Measurements from ENCODE around the gene CRLF1. TPM values are rescaled to one million over a fixed set of nuclear protein-coding genes. Genes with fewer than 3 reads are reported as not detected.

The CRLF1 gene, protein sequence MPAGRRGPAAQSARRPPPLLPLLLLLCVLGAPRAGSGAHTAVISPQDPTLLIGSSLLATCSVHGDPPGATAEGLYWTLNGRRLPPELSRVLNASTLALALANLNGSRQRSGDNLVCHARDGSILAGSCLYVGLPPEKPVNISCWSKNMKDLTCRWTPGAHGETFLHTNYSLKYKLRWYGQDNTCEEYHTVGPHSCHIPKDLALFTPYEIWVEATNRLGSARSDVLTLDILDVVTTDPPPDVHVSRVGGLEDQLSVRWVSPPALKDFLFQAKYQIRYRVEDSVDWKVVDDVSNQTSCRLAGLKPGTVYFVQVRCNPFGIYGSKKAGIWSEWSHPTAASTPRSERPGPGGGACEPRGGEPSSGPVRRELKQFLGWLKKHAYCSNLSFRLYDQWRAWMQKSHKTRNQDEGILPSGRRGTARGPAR
- 0.86 and 5.8 TPM in 2 replicates for total RNA-seq (2014; rRNA removed)
- polyA plus RNA-seq (2012) = 8.2 TPM

GRCh38 chr19:18606281-18607225, at the start of gene CRLF1:
TSS of gene CRLF1 (minus strand) at chr19:18606799. CDS start at chr19:18606656, 143 bp downstream.
- no peak for DNase-seq (ENCODE audit: low read depth)

GRCh38 chr19:18655173-18655844, 48.7 kb upstream of the CRLF1 start:
- DNase-seq (ENCODE audit: low read depth) = no peak

DNA sequence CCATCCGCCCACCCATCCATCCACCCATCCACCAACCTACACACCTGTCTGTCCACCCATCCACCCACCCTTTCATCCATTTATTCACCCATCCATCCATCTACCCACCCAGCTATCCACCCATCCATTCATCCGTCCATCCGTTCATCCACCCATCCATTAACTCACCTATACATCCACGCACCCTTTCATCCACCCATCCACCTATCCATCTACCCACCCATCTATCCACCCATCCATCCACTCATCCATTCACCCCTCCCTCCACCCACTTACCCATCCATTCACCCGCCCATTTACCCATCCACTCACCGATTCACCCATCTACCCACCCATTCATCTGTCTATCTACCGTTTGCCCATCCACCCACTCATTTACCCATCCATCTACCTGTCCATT, 47.9 kb upstream of the CRLF1 start:
- no peak for DNase-seq (ENCODE audit: low read depth)

DNA sequence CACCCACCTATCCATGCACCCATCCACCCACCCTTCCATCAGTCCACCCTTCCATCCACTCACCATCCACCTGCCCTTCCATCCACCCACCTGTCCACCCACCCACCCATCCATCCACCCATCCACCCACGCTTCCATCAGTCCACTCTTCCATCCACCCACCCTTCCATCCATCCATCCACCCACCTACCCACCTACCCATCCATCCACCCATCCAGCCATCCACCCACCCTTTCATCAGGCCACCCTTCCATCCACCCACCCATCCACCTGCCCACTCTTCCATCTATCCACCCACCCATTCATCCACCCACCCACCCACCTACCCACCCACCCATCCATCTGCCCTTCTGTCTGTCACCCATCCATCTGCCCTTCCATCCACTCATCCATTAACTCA, 47.3 kb upstream of the CRLF1 start:
- no peak for DNase-seq (ENCODE audit: low read depth)

DNA sequence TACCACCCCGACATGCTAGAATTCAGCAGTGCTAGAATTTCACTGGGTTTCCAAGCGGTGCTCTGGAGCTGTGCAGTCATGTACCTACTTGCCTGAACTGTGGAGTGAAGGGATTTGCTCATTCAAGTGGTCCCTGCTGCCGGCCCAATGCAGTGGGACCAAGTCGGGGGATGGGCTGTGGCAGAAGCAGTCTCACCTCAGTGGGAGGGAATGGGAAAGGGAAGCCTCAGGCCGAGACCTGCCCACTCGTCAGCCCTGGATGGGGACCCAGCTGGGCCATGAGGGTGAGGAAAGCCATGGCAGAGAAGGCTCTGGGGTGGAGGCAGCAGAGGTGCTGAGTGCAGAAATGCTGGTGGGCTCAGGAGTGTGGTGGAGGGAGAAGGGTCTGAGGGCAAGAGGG, 45.1 kb upstream of the CRLF1 start:
- DNase-seq (ENCODE audit: low read depth) = no peak

GRCh38 chr19:18651300-18651699, 44.7 kb upstream of the CRLF1 start:
- DNase-seq (ENCODE audit: low read depth) = no peak

DNA sequence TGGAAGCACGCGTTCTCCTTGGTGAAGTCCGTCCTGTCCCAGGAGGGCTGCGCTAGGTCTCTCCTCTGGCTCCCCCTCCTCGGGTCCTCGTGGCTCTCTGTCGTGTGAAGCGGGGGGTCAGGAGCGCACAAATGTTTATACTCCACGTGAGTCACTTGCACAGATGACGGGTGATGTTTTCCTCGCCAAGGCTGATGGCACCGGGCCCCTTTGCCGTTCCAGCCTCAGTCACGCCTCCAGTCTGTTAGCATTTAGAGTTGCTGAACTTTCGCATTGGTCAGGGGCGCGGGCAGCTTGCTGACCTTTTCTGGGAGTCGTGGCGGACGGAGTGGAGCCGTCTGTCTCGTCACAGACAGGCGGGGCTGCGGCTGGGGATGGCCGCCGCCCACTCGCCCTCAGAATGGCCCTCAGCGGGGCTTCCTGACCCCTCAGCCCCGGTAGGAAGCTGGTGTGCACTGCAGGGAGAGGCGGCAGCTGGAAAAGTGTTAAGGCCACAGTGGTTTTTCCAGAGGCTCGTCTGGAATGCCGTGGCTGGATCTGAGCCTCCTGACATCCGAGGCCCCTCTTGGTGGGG, 44.0 kb upstream of the CRLF1 start:
- DNase-seq (ENCODE audit: low read depth) = peak; percentile 65

GRCh38 chr19:18650021-18650390, 43.4 kb upstream of the CRLF1 start:
- DNase-seq (ENCODE audit: low read depth) = no peak

GRCh38 chr19:18649371-18650020, 42.9 kb upstream of the CRLF1 start:
- peak; percentile 89 for DNase-seq (ENCODE audit: low read depth)

DNA sequence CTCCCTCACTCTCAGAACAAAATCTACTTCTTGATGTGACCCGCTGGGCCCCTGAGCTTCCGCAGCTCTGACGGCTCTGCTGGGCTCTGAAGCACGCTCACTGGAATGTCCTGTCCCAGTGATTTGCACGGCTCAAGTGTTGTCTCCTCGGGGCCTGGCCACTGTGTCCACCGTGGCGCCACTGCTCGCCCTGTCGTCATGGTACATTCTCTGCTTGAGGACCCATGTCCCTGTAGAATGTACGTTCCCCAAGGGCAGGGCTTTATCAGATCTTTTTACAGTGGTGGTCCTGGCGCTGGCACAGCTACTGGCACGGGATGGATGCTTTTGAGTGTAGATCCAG, 42.3 kb upstream of the CRLF1 start:
- no peak for DNase-seq (ENCODE audit: low read depth)

DNA sequence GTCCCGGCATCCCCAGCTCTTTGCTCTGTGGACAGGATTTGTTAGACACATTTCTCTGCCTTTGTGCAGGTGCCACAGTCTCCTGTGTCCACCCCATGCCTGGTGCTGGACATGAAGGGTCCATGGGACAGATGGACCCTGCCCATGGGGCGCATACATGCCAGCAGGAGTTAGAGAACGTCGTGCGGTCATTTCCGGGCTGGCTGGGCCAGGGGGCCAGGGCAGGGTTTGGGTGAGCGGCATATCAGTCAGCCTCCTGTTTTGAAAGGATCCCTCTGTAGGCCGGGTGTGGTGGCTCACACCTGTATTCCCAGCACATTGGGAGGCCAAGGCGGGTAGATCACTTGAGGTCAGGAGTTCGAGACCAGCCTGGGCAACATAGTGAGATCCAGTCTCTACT, 41.2 kb upstream of the CRLF1 start:
- no peak for DNase-seq (ENCODE audit: low read depth)

GRCh38 chr19:18647371-18647767, 40.8 kb upstream of the CRLF1 start:
- no peak for DNase-seq (ENCODE audit: low read depth)

DNA sequence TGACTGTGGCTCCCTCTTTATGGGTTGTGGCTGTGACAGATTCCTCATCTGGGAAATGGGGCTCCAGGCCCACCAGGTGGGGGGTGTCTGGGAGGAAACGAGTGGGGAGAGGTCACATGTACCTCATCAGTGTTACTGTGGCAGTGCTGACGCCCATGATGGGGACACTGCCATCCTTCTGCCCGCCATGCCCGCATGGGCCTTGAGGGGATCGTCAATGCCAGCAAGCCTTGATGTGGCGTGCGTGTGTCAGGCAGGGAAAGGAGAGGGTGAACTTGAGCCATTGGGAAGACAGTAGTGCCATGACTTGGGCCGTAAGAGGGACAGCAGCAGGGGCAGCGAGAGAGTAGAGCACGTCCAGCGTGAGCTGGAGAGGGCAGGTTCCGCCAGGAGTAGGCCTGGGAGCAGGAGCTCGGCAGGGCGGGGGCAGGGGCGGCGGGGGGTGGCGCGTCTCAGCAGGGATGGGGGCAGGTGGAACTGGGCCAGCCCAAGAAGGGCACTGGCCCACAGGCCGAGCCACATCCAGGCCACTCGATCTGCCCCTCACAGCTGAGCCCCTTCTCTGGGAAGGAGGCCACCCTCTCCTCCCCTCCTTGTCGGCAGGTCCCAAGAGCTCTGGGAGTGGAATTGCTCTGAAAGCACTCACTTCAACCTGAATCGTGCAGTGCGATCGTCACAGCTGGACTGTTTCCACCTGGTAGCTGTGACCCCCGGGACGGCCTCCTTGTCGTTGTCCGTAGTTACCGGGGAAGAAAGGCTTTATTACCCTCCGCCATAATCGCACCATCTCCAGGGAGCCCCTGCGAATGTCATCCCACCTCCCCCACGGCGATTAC, 40.2 kb upstream of the CRLF1 start:
- DNase-seq (ENCODE audit: low read depth) = no peak

DNA sequence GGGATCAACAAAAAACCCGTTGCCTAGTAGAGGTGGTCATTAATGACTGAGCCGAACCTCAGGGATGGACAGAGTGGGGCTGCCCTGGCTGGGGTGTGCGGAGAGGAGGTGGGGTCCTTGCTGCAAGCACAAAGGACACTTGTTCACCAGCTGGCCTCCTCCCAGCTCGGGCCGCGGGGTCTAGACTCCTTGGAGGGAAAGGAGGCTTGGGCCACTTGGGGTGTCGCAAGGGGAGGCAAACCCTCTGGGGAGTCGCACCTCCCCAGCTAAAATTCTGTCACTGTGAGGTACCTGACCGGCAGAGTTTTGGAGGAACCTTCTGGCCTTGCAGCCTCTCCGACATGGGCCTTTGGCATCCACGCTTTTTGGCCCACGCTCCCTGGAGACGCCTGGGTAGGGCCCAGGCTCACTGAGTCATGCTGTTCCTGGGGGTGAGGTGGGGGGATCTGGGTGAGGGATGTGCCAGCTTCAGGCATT, 38.5 kb upstream of the CRLF1 start:
- no peak for DNase-seq (ENCODE audit: low read depth)

DNA sequence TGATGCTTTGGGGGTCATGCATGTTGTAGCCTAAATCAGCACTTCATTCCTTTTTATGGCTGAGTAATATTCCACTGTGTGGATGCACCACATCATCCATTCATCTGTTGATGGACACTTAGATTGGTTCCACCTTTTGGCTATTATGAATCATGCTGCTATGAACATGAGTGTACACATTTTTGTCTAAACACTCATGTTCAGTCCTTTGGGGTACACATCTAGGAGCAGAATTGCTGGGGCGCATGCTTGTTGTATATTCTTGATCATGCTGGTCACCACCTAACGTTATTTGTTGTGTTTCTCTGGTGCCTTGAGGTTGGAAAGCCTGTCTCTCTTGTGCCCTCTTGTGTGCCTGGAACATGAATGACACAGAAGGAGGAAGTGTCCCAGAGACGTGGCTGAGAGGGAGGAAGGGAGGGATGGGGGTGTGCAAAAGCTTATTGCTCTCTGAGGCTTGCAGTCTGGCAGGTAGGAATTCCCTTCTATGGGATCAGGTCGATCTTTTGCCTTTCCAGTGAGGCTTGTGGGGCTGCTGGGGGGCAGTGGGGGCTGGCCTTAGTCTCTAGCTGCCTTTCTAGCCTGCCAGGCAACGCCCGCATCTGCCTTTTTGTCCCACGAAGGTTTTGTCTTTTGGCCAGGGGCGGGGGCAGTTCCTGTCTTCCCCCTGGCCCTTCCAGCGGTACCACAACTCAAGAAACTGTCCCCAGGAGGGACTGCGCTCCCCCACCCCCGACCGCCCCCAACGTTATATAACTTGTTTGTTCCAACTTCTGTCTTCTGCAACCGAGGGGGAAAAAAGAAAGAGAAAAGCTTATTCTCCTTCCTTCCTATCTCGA, 37.8 kb upstream of the CRLF1 start:
- no peak for DNase-seq (ENCODE audit: low read depth)

DNA sequence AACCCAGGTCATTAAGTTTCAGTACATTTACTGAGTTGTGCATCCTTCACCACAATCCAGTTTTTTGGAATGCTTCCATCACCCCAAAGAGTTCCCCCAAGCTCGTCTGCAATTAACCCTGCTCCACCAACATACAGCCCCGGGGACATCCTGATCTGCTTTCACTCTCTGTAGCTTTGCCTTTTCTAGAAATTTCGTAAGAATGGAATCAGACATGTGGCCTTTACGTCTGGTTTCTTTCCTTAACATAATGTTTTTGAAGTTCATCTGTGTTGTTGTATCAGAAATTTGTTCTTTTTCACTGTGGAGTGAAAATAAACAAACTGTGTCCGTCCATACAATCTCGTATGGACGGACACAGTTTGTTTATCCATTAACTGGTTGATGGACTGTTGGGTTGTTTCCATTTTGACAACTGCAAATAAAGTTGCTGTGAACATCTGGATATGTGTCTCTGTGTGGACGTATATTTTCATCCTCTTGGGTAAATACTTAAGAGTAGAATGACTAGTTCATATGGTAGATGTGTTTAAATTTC, 33.2 kb upstream of the CRLF1 start:
- no peak for DNase-seq (ENCODE audit: low read depth)

DNA sequence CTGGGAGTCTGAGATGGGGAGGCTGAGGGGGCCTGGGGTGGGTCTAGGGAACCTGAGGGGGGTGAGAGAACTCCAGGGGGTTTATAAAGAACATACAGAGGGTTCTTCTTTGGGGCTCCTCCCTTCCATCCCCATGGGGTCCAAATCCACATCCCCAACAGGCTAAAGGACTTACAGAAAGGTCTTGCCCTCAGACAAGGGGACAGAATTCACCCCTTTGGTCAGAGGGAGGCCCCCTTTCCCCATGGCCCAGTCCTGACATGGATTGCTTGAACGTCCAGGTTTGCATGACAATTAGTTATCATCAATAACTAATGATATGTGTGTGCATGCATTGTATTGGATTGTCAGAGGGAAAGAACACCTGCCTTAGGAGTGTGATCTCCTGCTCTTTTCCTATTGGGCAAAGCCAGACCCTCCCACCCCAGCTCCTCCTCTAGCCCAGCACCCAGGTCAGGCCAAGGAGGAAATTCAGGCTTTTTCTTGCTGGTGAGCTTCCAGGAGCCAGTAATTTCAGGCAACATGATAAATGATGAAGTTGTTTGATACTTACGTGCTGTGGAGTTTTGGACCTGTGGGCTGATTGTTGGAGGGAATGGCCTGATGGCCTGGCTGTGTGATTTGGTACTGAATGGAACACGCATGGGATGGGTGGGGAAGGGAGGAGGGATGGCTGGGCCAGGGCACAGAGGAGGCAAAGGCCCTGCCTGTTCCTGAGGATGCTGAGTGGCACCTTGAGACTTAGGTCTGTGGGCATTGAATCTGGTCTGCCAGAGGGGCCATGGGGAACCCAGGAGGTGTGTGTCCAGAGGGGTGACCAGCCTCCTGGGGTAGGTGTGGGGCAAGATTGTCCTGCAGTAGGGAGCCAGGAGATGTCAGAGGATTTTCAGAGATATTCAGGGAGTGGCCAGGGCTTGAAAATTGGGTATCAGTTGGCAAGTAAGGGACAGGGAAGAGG, 31.4 kb upstream of the CRLF1 start:
- DNase-seq (ENCODE audit: low read depth) = no peak

Data from LHCN-M2 (cell line).